Measurements from ENCODE around the gene GAD1.

Gene GAD1

DNA sequence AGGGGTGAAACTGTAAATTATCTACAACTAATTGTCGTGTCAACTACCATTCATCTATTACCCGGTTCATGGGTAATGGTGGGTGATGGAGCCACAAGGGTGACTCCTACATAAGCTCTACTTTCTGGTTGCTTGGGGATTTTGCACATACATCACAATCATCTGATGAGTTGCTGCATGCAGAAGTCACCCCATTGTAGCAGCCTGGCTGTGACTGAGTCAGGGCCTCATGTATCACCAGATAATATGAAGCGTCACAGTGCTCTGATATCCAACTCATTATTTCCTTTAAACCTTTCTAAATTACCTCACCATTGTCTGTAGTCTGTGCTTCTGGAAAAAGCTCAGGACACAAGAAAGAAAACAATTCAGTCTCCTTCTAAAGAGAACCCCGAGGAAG, 79.9 kb downstream of the GAD1 start:
- no peak for DNase-seq (ENCODE audit: low read depth)

DNA sequence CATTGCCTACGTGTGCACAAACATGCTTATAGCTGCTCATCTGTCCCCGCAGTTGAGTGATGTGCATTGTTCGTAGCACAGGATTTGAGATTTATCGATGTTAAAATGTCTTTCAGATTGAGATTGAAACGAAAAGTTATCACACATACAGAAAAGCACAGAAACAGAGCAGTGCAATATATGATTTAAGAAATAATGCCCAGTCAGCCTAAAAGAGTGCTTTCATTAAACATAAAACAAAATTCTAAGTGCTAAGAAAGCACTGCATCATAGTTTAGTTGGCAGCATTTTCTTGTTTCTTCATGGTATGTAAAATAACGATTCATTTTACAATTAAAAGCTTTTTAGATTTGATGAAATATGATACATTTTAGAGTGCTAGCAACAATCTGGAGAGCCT, 80.4 kb downstream of the GAD1 start:
- DNase-seq (ENCODE audit: low read depth) = no peak

DNA sequence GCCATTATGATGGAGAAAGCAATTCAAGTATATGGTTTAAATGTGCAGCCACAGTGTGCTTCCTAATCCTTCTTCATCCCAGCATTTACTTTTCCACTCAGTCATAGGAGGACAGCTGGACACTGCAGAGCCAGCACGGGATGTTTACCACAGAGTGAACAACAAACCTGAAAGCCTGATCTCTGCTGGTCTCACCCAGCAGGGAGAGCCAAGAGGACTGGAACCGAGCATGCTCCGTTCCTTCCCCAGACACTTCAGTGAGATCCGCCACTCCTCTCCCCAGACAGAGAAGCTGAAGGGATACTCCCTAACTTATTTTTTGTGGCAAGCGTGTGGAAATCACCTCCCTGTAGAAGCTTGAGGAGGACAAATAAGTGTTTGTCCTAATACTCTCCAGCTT, 89.2 kb downstream of the GAD1 start:
- no peak for DNase-seq (ENCODE audit: low read depth)
